ENCODE measurements around the gene SIPA1L2. TPM values are rescaled to one million over a fixed set of nuclear protein-coding genes. Genes with fewer than 3 reads are reported as not detected.

Gene SIPA1L2
- total and polyA plus RNA-seq, 10 of the 15 experiments (the other 5 are each of a cell fraction or from before 2014, with no cell fraction given), result 0.01 to 0.18 TPM; not detected in 8

DNA sequence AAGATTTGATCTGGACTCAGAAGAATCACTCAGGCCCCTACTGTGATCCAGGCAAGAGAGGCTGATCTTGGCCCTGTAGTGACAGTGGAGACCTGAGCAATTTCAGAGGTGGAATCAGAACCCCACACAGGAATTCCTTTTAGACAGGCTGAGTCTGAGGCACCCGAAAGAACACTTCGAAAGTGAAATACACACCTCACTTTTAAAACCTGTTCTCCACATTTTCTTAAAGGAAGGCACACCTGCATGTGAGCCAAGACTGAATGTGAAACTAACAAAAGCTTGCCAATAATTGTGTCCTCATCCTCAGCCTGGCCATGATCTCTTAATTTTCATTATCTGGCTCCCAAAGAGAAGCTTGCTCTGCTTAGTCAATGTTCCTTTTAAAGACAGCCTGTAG is 32.2 kb downstream of the SIPA1L2 start:
- no peak for FAIRE-seq
- ChIA-PET CTCF (no interaction called here), SMC1A (ENCODE audit: uncharacterized antibody, unreplicated experiment) (no interaction called here), RAD21 (ENCODE audit: unreplicated experiment) (no interaction called here), POLR2A (no interaction called here)
- H3K36me3 ChIP-seq (ENCODE audit: control insufficient read depth in 2 of 2, insufficient read depth in 2 of 2, low read length in 1 of 2), result no peaks in the 10 kb centered on the region
- H3K4me3 ChIP-seq, result no peak overlapping the region
- H3K27me3 ChIP-seq (replicated peaks in 1 of 2; ENCODE audit: control insufficient read depth in 2 of 2, insufficient read depth in 2 of 2, low read length in 1 of 2), result no peaks in the 10 kb centered on the region
- TF ChIP-seq BRCA1 (IDR thresholded peaks at IDR 0.05; ENCODE audit: low read depth, low read length), result no peak
- TF ChIP-seq, protein P1, sequence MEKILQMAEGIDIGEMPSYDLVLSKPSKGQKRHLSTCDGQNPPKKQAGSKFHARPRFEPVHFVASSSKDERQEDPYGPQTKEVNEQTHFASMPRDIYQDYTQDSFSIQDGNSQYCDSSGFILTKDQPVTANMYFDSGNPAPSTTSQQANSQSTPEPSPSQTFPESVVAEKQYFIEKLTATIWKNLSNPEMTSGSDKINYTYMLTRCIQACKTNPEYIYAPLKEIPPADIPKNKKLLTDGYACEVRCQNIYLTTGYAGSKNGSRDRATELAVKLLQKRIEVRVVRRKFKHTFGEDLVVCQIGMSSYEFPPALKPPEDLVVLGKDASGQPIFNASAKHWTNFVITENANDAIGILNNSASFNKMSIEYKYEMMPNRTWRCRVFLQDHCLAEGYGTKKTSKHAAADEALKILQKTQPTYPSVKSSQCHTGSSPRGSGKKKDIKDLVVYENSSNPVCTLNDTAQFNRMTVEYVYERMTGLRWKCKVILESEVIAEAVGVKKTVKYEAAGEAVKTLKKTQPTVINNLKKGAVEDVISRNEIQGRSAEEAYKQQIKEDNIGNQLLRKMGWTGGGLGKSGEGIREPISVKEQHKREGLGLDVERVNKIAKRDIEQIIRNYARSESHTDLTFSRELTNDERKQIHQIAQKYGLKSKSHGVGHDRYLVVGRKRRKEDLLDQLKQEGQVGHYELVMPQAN (conservative IDR thresholded peaks at IDR 0.05), result no peak
- TF ChIP-seq, protein P2, sequence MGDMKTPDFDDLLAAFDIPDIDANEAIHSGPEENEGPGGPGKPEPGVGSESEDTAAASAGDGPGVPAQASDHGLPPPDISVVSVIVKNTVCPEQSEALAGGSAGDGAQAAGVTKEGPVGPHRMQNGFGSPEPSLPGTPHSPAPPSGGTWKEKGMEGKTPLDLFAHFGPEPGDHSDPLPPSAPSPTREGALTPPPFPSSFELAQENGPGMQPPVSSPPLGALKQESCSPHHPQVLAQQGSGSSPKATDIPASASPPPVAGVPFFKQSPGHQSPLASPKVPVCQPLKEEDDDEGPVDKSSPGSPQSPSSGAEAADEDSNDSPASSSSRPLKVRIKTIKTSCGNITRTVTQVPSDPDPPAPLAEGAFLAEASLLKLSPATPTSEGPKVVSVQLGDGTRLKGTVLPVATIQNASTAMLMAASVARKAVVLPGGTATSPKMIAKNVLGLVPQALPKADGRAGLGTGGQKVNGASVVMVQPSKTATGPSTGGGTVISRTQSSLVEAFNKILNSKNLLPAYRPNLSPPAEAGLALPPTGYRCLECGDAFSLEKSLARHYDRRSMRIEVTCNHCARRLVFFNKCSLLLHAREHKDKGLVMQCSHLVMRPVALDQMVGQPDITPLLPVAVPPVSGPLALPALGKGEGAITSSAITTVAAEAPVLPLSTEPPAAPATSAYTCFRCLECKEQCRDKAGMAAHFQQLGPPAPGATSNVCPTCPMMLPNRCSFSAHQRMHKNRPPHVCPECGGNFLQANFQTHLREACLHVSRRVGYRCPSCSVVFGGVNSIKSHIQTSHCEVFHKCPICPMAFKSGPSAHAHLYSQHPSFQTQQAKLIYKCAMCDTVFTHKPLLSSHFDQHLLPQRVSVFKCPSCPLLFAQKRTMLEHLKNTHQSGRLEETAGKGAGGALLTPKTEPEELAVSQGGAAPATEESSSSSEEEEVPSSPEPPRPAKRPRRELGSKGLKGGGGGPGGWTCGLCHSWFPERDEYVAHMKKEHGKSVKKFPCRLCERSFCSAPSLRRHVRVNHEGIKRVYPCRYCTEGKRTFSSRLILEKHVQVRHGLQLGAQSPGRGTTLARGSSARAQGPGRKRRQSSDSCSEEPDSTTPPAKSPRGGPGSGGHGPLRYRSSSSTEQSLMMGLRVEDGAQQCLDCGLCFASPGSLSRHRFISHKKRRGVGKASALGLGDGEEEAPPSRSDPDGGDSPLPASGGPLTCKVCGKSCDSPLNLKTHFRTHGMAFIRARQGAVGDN (IDR thresholded peaks at IDR 0.05), result no peak
- no peak for TF ChIP-seq POLR2AphosphoS2 (IDR thresholded peaks at IDR 0.05; ENCODE audit: low read depth, low read length)
- TF ChIP-seq TCF3 (IDR thresholded peaks at IDR 0.05; ENCODE audit: borderline replicate concordance, insufficient read depth, low read depth, low read length), result no peak
- TF ChIP-seq GABPA (IDR thresholded peaks at IDR 0.05; ENCODE audit: low read depth), result no peak
- TF ChIP-seq ZNF217 (IDR thresholded peaks at IDR 0.05), result no peak
- no peak for TF ChIP-seq SMC3 (IDR thresholded peaks at IDR 0.05; ENCODE audit: borderline replicate concordance, low read length)
- no peak for TF ChIP-seq KAT2A (conservative IDR thresholded peaks at IDR 0.05; ENCODE audit: control insufficient read depth, low read depth, low read length)
- no peak for TF ChIP-seq IRF4 (IDR thresholded peaks at IDR 0.05; ENCODE audit: low read depth, low read length)
- TF ChIP-seq YBX1 (IDR thresholded peaks at IDR 0.05), result no peak
- in situ Hi-C loops (cut with MboI) (no loop called here), intact Hi-C loops (cut with micrococcal nuclease; ENCODE audit: unreplicated experiment) (no loop called here)
- BruUV-seq (replicated peaks), result no TSS peak
- H3K27ac ChIP-seq (ENCODE audit: control insufficient read depth, insufficient read depth), result no peak overlapping the region
- peak; percentile 49 for ATAC-seq
- no peak overlapping the region for H3K9ac ChIP-seq (ENCODE audit: control insufficient read depth, insufficient read depth, low read length)
- no peaks in the 10 kb centered on the region for H3K9me3 ChIP-seq (replicated peaks; ENCODE audit: control insufficient read depth, insufficient read depth, low read length)
- H4K20me1 ChIP-seq (ENCODE audit: control insufficient read depth, insufficient read depth), result no peaks in the 10 kb centered on the region
- DNase-seq (ENCODE audit: low read depth, low spot score), result no peak
- no peak overlapping the region for H2AFZ ChIP-seq (ENCODE audit: control insufficient read depth, low read depth, low read length)
- peaks cover 36% of the 10 kb centered on the region for H3K4me1 ChIP-seq (ENCODE audit: control insufficient read depth, insufficient read depth, low read length)
- no peaks in the 10 kb centered on the region for H3K79me2 ChIP-seq (ENCODE audit: control insufficient read depth, insufficient read depth, low read length)
- WGBS (ENCODE audit: insufficient coverage, insufficient replicate concordance, low lambda C conversion rate, missing lambda C conversion rate), result 15% methylated on average over 2 of the region's 2 CpGs
- peak overlapping the region; percentile 66; the same call in 1 of the 2 replicates for H3K4me2 ChIP-seq (ENCODE audit: control insufficient read depth, insufficient read depth)

All from GM12878 (cell line).